Activated CD4-positive, alpha-beta T cell treated with anti-CD3 and anti-CD28 coated beads, Interleukin-2, amount 50 U/mL, for 48 hours (primary cell): ENCODE results near the gene OR12D3.
"Not testable (repeated sequence)": the region's sequence is repeated elsewhere in the genome, so short reads cannot be mapped to it uniquely, and the experiment has no call there.

Experiments used
- DNase-seq, 2 experiments: peaks; one replicate each; pipeline ENCODE4 v3.0.0-alpha.2; 2020

Gene OR12D3

GRCh38 chr6:29375191-29375590, at the start of gene OR12D3:
Gene OR12D3 (minus strand): TSS chr6:29375291. CDS start chr6:29375287, 4 bp downstream.
- DNase-seq, result no peak

- no peak for DNase-seq
Observed at GRCh38 chr6:29424575-29424974, 49.5 kb upstream of the OR12D3 start.

GRCh38 chr6:29424168-29424567, 49.1 kb upstream of the OR12D3 start:
- DNase-seq, result no peak

GRCh38 chr6:29419516-29419915, 44.4 kb upstream of the OR12D3 start:
- no peak for DNase-seq

- no peak for DNase-seq
Observed at GRCh38 chr6:29414588-29414987, 39.5 kb upstream of the OR12D3 start, which contains the start of gene OR12D1. Gene OR12D1 (plus strand): TSS chr6:29414928.

GRCh38 chr6:29403801-29404200, 28.7 kb upstream of the OR12D3 start:
- no peak for DNase-seq

- no peak for DNase-seq
Observed at GRCh38 chr6:29399525-29399924, 24.4 kb upstream of the OR12D3 start.

- no peak for DNase-seq
Observed at GRCh38 chr6:29395331-29395730, 20.2 kb upstream of the OR12D3 start, which contains the start of gene OR12D2. Gene OR12D2 (plus strand): TSS chr6:29395631. CDS start chr6:29396700, 1,069 bp downstream.

GRCh38 chr6:29388533-29388932, 13.4 kb upstream of the OR12D3 start:
- DNase-seq, result no peak

- no peak for DNase-seq
Observed at GRCh38 chr6:29376003-29376402, 912 bp upstream of the OR12D3 start.

- DNase-seq, result no peak
Observed at GRCh38 chr6:29368765-29369164, 6.3 kb downstream of the OR12D3 start, which contains the start of gene OR5V1. Gene OR5V1 (minus strand): TSS chr6:29368865. CDS start chr6:29356195, 12,670 bp downstream.

- no peak for DNase-seq
Observed at GRCh38 chr6:29355603-29356002, 19.5 kb downstream of the OR12D3 start.

GRCh38 chr6:29354980-29355379, 20.1 kb downstream of the OR12D3 start:
- DNase-seq, result no peak

GRCh38 chr6:29349348-29349747, 25.7 kb downstream of the OR12D3 start:
- not testable (repeated sequence) for DNase-seq

- no peak for DNase-seq
Observed at GRCh38 chr6:29345380-29345779, 29.7 kb downstream of the OR12D3 start.

- DNase-seq, result no peak
Observed at GRCh38 chr6:29336269-29336668, 38.8 kb downstream of the OR12D3 start.

GRCh38 chr6:29332676-29333075, 42.4 kb downstream of the OR12D3 start:
- no peak for DNase-seq

- no peak for DNase-seq
Observed at GRCh38 chr6:29325777-29326176, 49.3 kb downstream of the OR12D3 start.
